ENCODE results near the gene ABHD12B. TPM values are rescaled to one million over a fixed set of nuclear protein-coding genes. Genes with fewer than 3 reads are reported as not detected.
A peak's percentile ranks its signal among the peaks of the same experiment; 100 is the strongest.
"Not testable (repeated sequence)": the region's sequence is repeated elsewhere in the genome, so short reads cannot be mapped to it uniquely, and the experiment has no call there.

Gene ABHD12B
- polyA plus RNA-seq, 3 donors, result 0.45 to 0.54 TPM; not detected in 1

DNA sequence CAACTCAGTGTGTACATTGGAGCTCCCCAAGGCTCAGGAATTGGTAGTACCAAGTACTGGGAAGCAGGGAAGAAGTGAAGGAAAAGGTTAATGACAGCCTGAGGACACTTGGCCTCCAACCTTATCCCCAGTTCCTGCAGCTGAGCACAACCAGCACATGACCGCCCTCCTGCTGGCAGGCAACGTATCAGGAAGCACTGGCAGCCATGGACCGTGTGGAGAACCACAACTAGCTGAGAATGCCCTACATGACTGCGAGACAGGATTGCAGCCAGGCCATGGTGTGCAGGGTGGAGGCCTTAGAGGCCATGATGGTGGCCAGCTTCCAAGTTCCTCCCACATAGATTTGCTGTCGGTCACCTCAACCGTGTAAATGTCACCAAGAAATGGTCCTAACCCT, 45.6 kb downstream of the ABHD12B start:
- H3K4me1 Mint-ChIP-seq, result no peaks in the 10 kb centered on the region
- H4K20me1 ChIP-seq (ENCODE audit: insufficient read depth, low read length), result no peaks in the 10 kb centered on the region
- no peaks in the 10 kb centered on the region for H3K4me1 ChIP-seq (ENCODE audit: control insufficient read depth in 1 of 2, insufficient read depth in 2 of 2, low read length in 2 of 2)
- H3K9ac ChIP-seq (ENCODE audit: insufficient read depth, low read length, poor library complexity, severe bottlenecking), result no peak overlapping the region
- H3K4me2 ChIP-seq (replicated peaks; ENCODE audit: extremely low read depth, low read length, poor library complexity, severe bottlenecking), result no peak overlapping the region
- no peaks in the 10 kb centered on the region for H3K9me3 ChIP-seq (replicated peaks in 1 of 2; ENCODE audit: control insufficient read depth in 1 of 2, insufficient read depth in 1 of 2, low read length in 2 of 2)
- peak overlapping the region in 2 of 7 donors; percentile 4 to 45 for H3K27ac Mint-ChIP-seq
- peaks cover 0 to 2% (median 0%) of the 10 kb centered on the region in 7 donors for H3K9me3 Mint-ChIP-seq
- H3K4me3 Mint-ChIP-seq, result no peak overlapping the region
- 92% methylated on average over 5 of the region's 6 CpGs for WGBS (ENCODE audit: insufficient coverage)
- no peak overlapping the region for H3K4me3 ChIP-seq (replicated peaks in 1 of 3; ENCODE audit: low read depth in 2 of 3, low read length in 3 of 3)
- no peak overlapping the region for H2AFZ ChIP-seq (ENCODE audit: insufficient read depth, low read depth, low read length, poor library complexity, severe bottlenecking)
- intact Hi-C loops (cut with micrococcal nuclease), result no loop called here
- no peak for DNase-seq
- H3K27me3 Mint-ChIP-seq (ENCODE audit: low read depth in 3 of 3), result peaks cover 0 to 2% (median 0%) of the 10 kb centered on the region in 3 donors
- peak overlapping the region in 1 of 2 donors; percentile 55 for H3K27ac ChIP-seq (ENCODE audit: low read depth in 1 of 2, low read length in 2 of 2)
- peaks cover 85 to 98% of the 10 kb centered on the region in 2 donors for H3K36me3 Mint-ChIP-seq
- H3K79me2 ChIP-seq (ENCODE audit: insufficient read depth, low read length), result no peaks in the 10 kb centered on the region
- TF ChIP-seq CTCF (IDR thresholded peaks at IDR 0.05), result no peak
- peaks cover 92 to 97% of the 10 kb centered on the region in 2 donors for H3K36me3 ChIP-seq (replicated peaks in 1 of 2; ENCODE audit: control insufficient read depth in 1 of 2, insufficient read depth in 2 of 2, low read length in 2 of 2)
- no peaks in the 10 kb centered on the region for H3K27me3 ChIP-seq (ENCODE audit: control insufficient read depth in 2 of 2, insufficient read depth in 2 of 2, low read length in 2 of 2)

DNA sequence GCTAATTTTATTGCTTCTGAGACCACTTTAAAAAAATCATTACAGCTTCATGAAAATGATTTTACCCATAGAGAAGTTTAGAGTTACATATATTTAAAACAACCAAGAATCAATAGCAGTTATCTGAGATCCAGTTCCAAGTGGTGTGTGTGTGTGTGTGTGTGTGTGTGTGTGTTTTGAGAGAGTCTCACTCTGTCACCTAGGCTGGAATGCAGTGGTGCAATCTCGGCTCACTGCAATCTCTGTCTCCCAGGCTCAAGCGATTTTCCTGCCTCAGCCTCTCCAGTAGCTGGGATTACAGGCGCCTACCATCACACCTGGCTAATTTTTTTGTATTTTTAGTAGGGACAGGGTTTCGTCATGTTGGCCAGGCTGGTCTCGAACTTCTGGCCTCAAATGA, 47.7 kb downstream of the ABHD12B start:
- H3K4me1 ChIP-seq (ENCODE audit: control insufficient read depth in 1 of 2, insufficient read depth in 2 of 2, low read length in 2 of 2); H3K27me3 Mint-ChIP-seq (ENCODE audit: low read depth in 3 of 3); H2AFZ ChIP-seq (ENCODE audit: insufficient read depth, low read depth, low read length, poor library complexity, severe bottlenecking); H3K4me3 ChIP-seq (replicated peaks in 1 of 3; ENCODE audit: low read depth in 2 of 3, low read length in 3 of 3); H3K79me2 ChIP-seq (ENCODE audit: insufficient read depth, low read length); H3K4me2 ChIP-seq (replicated peaks; ENCODE audit: extremely low read depth, low read length, poor library complexity, severe bottlenecking); H3K4me1 Mint-ChIP-seq; H3K27ac ChIP-seq (ENCODE audit: low read depth in 1 of 2, low read length in 2 of 2); H3K9ac ChIP-seq (ENCODE audit: insufficient read depth, low read length, poor library complexity, severe bottlenecking); H3K4me3 Mint-ChIP-seq; H3K9me3 ChIP-seq (replicated peaks in 1 of 2; ENCODE audit: control insufficient read depth in 1 of 2, insufficient read depth in 1 of 2, low read length in 2 of 2); H4K20me1 ChIP-seq (ENCODE audit: insufficient read depth, low read length); H3K9me3 Mint-ChIP-seq; H3K27me3 ChIP-seq (ENCODE audit: control insufficient read depth in 2 of 2, insufficient read depth in 2 of 2, low read length in 2 of 2); intact Hi-C loops (cut with micrococcal nuclease); DNase-seq: not testable (repeated sequence)
- peaks cover 96 to 100% of the 10 kb centered on the region in 2 donors for H3K36me3 ChIP-seq (replicated peaks in 1 of 2; ENCODE audit: control insufficient read depth in 1 of 2, insufficient read depth in 2 of 2, low read length in 2 of 2)
- WGBS (ENCODE audit: insufficient coverage), result no CpG with 5 or more reads among the region's 5 CpGs
- H3K36me3 Mint-ChIP-seq, result peaks cover 87 to 95% of the 10 kb centered on the region in 2 donors
- peak overlapping the region in 1 of 7 donors; percentile 57 for H3K27ac Mint-ChIP-seq

Measured in CD14-positive monocyte (primary cell).